Right lobe of liver (tissue), 4 donors: Measurements from ENCODE around the gene PYGL.

Experiments
- CTCF ChIP-seq, 4 donors: fragments of 200-600 bp in 3 of 4; fragments of 450-650 bp in 1 of 4; IDR thresholded peaks; one replicate each; pipeline versions ENCODE4 v1.5.1 to v1.8.0; 2016 to 2022; ENCODE audit warnings: antibody characterized with exemption in 4 of 4, mild to moderate bottlenecking in 2 of 4
- POLR2A ChIP-seq: fragments of 450-650 bp; IDR thresholded peaks from one replicate; pipeline ENCODE4 v1.6.1; 2017; ENCODE audit warnings: antibody characterized with exemption, mild to moderate bottlenecking
- donor health status: DM: no; HTN: no; CAD: no.
- donor health status: DM: no; HTN: no; CAD: no.
- donor health status: DM: no; HTN: yes; CAD: no.

- TF ChIP-seq POLR2A: no peak
- no peak for TF ChIP-seq CTCF (IDR thresholded peaks at IDR 0.05)
Observed at GRCh38 chr14:50985124-50985858, 41.0 kb upstream of the PYGL start.
